Measurements from ENCODE around the gene TMEM178A.
"Not testable (repeated sequence)": the region's sequence is repeated elsewhere in the genome, so short reads cannot be mapped to it uniquely, and the experiment has no call there.

TMEM178A gene

DNA sequence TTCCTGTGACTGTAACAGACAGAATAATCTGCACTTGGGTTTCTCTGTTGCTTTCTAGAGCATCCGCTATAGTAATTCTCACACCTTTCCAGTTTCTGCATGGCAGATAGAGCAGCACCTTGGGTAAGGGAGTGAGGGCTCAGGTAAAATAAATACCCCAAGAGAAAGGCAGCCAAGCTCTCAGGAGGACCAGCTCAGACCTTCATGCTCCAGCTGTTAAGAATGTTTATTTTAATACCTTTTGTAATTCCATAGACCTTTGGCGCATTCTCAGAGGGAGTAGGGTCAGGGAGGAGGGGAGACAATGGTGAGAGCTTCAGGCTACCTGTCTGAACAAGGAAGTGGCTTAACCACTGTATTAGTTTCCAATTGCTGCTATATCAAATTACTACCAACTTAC is 16.2 kb upstream of the TMEM178A start:
- no peak for DNase-seq

- no peak for DNase-seq
Measured at GRCh38 chr2:39650468-39650867, 15.2 kb upstream of the TMEM178A start.

- not testable (repeated sequence) for DNase-seq
Measured at GRCh38 chr2:39656215-39656614, 9.5 kb upstream of the TMEM178A start.

- no peak for DNase-seq
Measured at GRCh38 chr2:39657287-39657937, 8.3 kb upstream of the TMEM178A start.

GRCh38 chr2:39658371-39658770 is 7.3 kb upstream of the TMEM178A start:
- DNase-seq = no peak

GRCh38 chr2:39659765-39660611 is 5.7 kb upstream of the TMEM178A start:
- no peak for DNase-seq

DNA sequence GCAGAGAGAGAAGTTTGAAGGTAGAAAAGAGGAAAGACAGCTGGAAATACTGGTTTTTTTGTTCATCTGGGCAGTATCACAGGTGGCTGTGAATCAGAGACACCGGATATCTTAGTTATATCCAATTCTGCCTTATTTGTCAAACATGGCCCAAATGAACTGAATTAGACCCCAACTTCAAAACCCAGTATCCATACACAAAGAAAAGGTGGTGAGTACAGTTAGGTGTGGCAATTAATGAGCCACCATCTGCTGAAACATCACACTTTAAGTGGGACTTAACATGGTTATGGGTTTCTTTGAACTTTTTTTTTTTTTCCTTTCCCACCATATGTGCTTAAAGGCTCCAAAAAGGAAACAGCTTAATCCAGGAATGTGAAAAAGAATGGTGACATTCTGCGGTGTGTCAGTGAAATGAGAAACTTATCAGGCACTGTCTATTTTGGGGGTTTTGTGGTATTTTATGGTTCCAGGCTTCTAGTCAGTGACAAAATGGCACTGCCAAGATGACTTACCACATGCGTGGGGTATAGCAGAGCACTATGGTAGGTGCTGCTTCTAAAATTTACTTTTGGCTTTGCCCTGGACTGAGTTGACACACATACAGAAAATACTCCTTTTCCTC is 5.0 kb upstream of the TMEM178A start:
- DNase-seq = no peak

DNA sequence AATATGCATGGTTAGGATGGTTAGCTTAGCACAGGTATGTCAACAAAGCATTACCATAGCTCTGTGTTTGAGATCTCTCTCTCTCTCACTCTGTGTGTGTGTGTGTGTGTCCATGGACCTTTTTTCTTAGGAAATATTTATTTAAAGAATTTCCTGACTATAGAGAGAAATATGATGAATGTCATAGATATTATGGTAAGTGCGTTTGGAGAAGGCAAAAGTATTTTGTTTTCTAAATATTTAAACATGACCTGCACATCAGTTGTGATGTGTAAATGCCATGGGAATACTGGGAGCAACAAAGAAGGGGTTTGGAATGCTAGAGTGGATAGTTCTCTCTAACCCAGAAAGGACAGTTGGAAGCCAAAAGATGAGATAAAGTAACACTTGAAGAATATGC is 3.9 kb upstream of the TMEM178A start:
- no peak for DNase-seq

- DNase-seq = no peak
Measured at GRCh38 chr2:39663187-39663930, 2.4 kb upstream of the TMEM178A start.

DNA sequence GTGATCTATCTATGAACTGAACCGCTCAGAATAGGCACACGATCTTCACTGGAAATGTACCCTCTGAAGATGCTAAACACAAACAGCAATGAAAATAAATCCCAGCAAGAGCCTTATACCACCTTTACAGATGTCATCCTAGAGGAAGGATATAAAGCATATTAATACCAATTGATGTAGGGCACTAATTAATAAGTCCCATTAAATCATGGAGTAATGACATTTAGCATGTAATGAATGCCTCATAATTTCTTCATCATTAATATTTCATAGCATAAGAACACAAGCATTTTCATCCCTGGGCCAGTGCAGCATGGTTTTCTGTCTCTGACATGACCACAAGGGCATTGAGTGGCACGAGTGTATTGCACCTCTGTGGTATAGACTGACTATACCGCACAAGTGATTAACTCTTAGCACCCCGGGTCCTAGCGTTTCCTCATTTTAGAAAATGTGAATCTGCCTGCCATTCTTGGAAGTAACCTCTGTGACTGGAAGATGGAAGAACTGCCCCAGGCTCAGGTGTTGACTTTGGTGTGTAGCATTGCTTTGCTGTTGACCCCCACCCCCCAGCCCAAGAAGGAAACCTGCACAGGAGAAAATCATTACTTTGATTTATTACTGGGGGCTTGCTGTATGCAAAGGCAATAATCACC is 1.4 kb upstream of the TMEM178A start:
- no peak for DNase-seq

DNA sequence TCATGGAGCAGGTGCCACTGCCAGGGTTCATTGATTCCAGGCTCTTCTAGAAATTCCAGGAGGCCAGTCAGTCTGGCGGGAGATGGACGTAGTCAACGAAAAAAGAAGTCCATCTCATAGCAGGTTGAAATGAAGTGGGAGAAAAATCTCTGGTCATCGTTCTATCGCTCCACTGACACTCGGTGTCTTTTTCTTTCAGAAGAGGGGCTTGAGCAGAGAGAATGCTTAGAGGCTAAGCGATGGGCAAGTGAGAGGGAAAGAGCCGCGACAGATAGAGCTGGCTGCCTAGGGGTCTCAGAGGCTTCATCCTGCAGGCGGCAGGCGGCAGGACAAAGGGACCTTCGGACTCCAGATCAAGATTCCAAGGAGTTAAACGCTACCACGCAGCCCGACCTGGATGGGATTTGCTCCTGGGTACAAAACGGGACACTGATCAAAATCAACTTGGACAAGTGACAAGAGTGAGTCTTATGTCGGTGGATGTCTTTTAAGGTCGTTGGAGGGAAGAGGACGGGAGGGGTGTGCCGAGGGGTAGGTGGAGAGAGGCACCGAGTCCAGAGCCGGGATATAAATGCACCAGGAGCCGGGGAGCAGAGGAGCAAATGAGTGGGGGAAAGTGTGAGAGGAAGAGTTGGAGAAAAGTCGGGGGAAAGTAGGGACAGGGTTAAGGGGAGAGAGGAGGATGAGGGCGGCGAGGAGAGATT is 677 bp upstream of the TMEM178A start:
- no peak for DNase-seq

GRCh38 chr2:39666491-39667101 is 879 bp downstream of the TMEM178A start:
- DNase-seq = no peak

- no peak for DNase-seq
Measured at GRCh38 chr2:39667104-39667885, 1.6 kb downstream of the TMEM178A start.

GRCh38 chr2:39667886-39668276 is 2.2 kb downstream of the TMEM178A start:
- no peak for DNase-seq

GRCh38 chr2:39668576-39669080 is 2.9 kb downstream of the TMEM178A start:
- no peak for DNase-seq

DNA sequence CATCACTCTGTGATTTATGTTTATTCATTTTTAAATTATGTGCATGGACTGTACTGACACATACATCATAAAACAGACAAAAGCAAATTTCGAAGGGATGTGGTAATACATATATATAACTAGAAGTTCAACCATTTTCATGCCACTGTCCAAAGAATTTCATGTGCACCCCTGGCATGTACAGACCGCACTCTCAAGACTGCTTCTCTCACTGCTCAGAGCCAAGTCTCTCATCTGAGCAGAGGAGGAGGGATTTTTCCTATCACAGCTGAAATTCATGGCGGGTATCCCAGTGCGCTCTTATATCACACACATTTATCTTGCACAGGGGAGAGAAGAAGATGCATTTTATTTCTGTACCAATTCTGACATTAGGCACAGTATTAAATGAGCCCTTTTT is 5.9 kb downstream of the TMEM178A start:
- DNase-seq = no peak

DNA sequence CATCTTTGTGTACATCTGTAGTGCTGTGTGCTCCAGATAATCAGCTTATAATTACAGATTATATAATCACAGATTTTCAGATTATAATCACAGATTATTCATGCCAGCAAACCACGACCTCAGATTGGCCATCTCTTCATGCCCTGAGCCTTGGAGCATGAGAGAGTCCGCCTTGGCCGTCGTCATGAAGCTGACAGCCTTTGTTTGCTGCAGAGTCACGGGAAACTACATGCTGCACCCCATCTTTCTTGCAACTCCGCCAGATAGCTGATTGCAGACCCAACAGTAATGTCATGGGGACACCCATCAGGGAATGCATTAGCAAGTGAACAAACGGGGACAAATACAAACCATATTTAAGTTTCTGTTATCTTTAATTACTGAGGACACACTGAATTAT is 7.3 kb downstream of the TMEM178A start:
- no peak for DNase-seq

GRCh38 chr2:39676342-39676741 is 10.6 kb downstream of the TMEM178A start:
- DNase-seq = no peak

DNA sequence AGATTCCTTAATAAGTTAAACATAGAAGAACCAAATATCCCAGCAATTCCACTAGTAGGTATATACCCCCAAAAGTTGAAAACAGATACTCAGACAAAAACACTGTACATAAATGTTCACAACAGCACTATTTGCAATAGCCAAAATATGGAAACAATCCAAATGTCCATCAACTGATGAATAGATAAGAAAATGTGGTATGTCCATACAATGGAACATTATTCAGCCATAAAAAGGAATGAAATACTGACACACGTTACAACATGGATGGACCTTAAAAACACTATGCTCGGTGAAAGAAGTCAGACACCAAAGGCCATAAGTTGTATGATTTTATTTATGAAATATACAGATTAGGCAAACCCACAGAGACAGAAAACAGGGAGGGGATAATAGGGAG is 12.5 kb downstream of the TMEM178A start:
- DNase-seq = no peak

GRCh38 chr2:39679805-39680204 is 14.1 kb downstream of the TMEM178A start:
- DNase-seq = no peak
